ENCODE measurements around the gene NSDHL.
"Not testable (repeated sequence)": the region's sequence is repeated elsewhere in the genome, so short reads cannot be mapped to it uniquely, and the experiment has no call there.

Gene NSDHL

DNA sequence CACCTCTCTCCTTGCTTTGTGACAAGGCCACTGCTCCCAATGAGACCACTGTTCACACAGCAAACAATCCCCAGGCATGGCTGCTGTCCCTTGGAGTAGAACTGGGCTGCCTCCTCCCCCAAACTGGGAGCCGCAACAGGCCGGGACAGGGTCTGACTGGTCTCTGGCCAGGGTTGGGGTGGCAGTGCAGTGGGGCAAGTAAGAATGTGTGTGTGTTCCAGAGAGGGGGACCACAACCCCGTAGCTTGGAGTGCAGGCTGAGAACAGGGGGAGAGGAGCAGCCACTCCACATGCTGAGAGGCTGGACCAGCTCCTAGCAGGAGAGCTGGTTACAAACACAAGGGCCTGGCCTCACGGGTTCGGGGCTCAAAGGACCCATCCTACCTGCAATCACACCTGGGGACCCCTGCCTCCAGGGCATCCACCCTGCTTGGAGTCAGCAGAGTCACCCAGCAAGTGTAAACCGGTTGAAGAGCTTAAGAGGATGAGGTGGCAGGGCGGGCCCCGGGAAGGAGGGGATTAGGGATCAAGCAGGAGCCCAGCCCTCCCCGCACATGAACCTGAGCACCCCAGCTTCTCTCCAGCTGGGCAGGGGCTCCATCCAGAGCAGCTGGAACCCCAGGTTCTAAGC lies 63.2 kb downstream of the NSDHL start:
- no peak for DNase-seq (ENCODE audit: low read depth)

DNA sequence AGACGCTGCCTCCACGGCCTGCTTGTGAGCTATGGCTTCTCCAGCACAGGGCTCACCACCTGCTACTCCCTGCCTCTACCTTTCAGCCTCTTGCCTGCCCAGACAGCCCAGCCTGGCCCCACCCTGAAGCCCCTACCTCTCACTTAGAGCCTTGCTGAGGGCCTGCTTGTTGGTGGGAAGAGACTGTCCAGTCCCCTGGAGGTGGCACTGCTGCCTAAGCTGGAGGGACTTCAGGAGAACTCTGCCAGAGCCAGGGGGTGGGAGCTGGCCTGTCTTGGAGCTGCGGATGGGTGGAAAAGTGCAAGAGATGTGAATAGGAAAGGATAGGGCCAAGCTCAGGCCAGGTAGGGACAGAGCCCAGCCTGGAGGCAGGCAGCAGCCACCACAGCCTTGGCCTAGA lies 64.3 kb downstream of the NSDHL start:
- no peak for DNase-seq (ENCODE audit: low read depth)

DNA sequence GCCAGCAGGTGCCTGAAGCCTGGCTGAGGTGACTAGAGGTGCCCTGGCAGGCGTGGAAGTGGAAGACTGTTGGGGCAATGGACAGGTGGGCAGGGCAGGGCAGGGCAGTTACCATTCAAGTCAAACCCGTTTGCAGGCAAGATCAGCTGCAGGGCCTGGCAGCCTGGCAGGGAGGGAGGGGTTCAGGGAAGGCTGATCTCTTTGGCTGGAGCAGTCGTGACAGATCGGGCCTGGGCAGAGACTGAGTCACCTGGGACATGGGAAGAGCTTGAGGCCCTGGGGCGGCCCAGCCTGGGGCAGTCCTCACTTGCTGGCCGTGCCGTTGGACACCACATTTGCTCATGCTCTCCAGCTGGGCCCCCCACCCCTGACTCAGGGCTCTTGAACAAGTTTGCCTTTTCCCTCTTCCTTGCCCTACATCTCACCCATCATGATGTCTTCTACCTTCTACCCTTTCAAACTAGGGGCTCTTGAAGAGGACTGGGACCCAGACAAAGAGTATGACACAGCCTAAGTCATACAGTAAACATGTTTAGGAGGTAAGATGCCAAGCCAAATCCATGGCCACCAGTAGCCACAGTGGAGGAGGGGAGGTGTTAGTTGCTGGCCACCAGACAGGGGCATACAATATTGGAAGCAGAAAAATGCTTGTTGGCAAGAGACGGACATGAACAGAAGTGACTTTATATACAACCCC lies 65.0 kb downstream of the NSDHL start:
- DNase-seq (ENCODE audit: low read depth) = no peak

DNA sequence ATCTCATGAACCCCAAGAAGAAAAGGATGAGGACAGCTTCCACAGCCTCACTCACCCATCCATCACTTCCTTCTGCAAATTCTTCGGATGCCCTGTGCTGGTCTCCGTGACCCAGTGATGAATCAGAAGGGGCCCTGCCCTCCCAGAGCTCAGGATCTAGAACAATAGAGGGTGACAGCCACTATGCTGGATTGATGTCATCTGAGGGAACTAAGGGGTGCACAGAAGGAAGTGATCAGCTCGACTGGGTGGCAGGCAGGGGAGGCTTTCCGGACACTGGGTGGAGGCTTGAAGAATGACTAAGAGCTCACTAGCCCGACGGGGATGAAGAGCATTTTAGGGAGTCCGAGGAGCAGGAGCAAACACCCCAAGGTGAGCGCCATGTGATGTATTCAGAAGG lies 65.6 kb downstream of the NSDHL start:
- peak; percentile 55 for DNase-seq (ENCODE audit: low read depth)

DNA sequence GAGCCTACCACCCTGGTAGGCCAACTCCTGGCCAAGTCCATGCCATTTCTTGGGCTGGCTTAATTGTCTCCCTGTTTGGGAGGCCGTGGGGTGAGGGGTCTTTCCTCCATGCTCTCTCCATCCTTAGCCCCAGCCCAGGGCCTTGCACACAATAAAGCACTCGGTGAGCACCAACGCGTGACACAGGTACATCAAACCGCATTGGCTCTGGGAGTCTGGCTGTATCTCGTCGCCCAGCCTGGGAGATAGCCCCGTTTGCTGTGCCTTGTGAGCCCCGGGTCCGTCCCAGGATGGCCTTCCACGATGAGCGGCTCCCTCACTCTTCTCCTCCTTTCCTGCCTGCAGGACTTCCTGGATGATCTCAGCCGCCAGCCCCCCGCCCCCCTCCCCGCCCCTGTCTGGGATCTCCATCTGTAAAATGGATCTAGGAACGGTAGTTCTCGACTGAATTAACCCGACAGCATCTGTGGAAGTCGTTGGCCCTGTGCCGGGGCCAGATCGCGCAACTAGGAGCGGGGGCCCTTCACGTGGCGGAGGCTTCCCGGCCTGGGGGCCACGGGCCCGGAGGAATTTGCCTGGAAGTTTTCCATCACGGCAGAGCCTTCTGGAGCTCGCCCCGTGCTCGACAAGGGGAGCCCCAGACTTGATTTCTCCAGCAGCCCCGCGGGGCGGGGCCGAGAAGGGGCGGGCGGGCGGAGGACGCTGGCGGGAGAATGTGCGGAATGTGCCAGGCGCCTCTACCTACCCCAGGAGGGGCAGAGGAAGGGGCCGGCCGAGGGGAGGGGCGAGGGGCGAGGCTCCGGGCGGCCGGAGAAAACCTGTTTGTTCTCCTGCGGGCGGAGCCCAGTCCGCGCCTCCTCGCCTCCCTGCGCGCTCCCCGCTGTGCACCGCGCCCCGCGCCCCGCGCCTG lies 66.6 kb downstream of the NSDHL start, which contains the start of gene ZNF185:
Gene ZNF185 (plus strand): TSS at position 846 of the 910 bp plus-strand sequence. CDS start 16,423 bp downstream, outside the sequence.
- peak; percentile 45 for DNase-seq (ENCODE audit: low read depth)

DNA sequence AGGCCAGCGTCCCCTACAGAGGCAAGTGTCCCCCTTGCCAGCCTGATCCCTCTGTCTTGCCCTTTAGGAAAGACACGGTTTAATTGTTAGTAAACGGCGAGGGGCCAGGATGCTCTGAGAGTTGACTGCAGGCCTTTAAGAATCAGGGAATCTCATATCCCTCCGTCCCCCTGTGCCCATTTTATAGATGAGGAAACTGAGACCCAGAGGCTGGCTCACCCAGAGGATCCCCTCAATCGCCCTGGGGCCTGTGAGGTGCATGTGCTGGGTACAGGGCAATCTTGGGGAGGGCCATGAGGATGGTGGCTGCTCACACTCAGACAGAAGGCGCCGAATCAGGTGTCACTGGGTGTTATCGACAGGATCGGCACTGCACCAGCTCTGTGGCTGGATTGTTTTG lies 67.6 kb downstream of the NSDHL start:
- DNase-seq (ENCODE audit: low read depth) = no peak

DNA sequence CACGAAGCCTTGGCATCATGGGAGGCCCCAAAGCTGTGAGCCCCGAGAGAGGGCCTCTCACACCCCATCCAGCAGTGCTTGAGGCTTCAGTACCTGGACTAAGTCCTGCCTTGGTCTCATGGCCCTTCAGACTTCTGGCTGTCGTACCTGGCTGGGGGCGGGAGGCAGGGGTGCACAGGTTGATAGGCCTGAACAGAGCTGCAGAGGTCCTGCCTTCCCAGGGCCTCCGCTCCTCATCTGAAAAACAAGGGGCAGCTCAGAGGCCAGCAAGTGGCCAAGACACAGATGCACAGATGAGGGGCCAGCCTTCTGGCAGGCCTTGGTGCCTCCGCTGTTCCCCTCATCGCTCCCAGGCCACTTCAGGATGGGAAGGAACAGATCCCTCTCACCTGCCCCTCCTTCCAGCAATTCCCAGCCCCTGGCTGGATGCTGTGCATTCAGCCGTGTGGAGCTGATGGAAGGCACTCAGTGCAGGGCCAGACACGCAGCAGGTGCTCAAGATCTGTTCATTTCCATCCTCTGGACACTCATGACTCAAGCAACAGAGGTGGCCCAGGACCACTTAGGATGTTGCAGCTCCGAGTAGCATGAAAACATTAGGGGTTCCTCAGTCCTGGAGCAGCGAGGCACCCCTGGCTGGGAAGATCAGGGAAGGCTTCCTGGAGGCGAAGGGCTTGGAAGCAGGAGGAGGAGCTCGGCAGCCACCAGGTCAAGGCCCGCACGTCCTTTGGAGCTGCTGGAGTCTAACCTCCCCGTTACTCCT lies 68.4 kb downstream of the NSDHL start:
- DNase-seq (ENCODE audit: low read depth) = no peak

DNA sequence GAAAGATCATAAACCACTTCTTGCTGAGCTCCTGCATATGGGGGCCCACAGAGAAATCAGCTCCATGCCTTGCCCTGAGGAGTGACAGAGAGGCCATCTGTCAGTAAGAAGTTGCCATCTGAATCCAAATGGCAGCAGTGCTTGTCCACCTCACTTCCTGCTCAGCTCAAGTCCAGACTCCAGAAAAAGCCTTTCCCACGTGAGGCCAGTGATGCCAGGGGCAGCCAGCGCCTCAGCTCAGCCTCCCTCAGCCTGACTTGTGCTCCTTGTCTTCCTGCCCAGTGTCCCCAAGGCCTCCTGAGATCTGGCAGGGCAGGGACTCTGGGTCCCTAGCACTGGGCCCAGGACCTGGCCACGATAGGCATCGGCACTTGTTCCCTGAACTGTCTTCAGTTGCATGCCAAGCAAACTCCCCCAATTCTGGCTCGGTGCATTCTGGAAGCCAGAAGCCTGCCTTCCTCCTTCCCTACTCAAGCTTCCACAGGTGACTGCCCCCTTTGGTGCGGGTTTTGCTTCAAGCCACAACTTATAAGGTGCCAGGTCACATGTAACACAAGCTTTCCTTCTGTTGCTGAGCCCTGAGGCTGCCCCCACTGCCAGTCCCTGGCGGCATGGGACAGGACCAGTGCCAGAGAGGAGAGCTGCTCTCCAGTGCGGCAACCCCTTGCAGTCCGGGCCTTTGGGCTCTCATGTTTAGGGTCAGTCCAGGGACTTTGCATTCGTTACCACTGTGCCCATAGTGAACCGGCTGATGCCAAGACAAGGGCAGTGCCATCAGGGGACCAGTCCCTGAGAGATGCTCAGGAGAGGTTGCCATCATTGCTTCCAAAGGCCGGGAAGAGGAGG lies 69.2 kb downstream of the NSDHL start:
- no peak for DNase-seq (ENCODE audit: low read depth)

DNA sequence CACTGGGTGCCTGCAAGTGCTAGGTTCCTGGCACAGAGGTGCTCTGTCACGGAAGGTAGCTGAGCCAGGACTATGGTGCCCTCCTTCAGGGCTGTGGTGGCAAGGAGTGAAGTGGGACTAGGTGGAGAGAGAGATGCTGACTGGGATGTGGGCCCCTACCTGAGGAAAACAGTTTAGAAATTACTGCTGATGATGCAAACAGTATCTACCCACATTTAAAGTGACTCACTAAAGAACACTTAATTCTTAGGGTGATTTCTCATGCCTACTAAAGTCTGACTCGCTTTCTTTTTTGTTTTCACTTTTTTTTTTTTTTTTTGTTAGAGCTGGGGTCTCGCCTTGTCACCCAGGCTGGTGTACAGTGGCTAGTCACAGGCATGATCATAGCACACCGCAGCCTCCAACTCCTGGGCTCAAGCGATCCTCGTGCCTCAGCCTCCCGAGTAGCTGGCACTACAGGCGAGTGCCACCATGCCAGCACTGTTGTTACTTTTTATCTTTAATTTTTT lies 70.1 kb downstream of the NSDHL start:
- no peak for DNase-seq (ENCODE audit: low read depth)

DNA sequence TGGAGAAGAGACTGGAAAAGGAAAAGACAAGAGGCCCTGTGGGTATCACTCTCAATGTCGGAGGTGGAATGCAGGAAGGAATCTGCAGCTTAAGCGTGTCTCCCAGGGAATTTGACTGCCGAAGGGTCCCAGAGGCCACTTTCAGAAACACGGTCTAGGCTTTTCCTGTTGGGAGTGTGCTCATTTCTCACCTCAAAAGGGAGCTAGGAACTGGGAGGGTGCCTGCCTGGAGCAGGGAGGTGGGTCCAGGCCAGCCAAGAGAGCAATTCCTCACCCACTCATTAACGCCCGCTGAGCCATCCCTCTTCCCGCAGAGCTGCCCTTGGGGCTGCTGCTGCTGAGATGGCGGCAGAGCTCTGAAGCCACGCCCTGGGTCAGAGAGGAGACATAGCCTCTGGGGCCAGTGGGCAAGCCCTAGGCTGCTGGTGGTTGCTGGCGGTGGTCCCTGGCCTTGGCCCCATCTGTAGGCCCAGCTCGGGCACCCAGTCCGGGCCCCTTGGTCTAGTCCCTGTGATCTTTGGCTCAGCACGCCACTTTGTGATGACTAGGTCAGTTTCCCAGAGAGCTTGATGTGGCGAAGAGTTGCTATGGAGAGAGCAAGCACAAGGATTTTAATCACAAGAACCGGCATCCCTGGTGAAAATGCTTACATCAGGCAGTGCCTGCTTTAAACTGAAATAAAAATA lies 71.1 kb downstream of the NSDHL start:
- DNase-seq (ENCODE audit: low read depth) = no peak

DNA sequence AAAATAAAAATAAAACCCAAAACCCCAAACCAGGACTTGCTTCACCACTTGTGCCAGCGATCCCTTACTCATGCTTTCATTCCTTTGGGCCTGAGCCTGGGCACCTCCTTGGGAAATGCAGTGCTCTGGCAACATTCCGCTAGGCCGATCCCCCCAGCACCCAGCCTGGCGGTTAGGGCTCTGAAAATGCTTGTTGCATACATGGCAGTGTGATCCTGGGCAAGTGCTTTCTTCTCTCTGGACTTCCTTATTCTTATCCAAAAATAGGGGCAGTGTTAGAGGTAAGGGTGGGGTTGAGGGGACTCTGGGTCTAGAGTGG lies 71.6 kb downstream of the NSDHL start:
- DNase-seq (ENCODE audit: low read depth) = no peak

DNA sequence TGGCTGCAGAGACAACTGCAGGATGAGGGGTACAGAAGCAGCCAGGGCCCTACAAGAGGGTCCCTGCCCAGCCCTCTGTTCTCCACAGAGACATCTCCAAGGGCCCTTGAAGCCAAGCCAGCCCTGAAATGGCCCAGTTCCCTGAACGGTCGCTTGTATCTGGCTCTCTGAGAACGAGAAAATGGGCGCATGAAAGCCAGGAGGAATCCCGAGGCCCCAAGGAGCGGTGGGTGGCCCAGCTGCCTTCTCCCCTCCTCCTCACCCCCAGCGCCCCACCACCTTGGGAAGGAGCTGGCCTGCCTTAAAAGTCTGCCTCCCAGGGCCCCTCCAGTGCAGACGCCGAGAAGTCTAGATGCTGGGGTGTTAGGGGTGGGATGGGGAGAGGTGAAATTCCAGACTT lies 72.7 kb downstream of the NSDHL start:
- DNase-seq (ENCODE audit: low read depth) = no peak

DNA sequence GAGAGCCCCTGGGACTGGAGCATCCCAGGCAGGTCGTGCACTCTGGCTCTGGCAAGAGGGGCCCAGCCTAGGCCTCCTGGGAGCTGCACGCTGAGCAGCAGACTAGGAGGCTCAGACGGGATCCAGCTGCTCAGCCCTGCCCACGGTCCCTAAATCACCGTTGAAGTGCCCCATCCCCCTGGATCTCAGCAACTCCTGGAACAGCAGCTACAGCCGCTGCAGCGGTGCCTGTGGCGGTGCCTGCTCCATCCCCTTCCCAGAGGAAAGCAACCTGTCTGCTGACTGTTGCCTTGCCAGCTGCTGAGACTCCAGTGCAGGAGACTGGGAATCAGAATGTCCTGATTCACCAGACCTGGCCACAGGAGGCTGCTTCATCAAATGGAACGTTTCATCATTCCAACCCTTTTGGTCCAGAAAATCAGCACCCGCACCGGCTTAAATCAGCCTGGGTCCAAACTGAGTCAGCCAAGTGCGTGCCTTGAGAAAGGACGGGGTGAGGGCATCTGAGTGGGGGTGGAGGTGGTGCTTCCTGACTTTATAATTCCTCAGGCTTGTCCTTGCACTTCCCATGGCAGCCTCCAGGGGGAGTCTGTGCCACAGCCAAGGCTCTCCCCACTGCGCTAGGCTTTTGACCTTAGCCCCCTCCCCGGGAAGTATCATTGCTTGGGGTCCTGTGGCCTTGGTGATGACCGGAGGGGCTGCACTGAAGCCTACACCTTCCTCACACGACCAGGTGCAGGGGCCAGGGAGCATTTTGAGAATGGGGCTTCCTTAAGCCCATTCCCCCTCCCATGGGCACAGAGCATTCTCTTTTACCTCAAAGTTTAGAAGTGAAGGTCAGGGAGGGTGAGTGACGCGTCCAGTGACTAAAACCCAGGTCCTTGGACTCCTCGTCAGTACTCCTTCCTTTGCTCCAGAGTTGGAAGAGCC lies 73.6 kb downstream of the NSDHL start:
- DNase-seq (ENCODE audit: low read depth) = peak; percentile 70

DNA sequence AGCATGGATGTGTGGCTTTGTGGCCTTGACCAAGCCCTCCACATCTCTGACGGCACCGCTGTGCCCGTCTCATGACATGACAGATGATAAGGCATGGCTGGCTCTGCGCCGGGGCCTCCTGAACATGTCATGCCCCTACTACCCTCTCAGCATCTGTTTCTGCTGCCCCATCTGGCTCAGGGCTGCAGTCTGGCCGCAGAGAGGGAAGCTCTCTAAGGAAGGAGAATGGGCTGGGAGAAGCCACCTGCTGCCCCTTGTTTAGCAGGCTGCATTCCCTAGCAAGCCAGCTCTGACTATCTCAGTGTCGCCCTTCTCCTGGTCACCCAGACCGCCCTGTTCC lies 74.2 kb downstream of the NSDHL start:
- no peak for DNase-seq (ENCODE audit: low read depth)

DNA sequence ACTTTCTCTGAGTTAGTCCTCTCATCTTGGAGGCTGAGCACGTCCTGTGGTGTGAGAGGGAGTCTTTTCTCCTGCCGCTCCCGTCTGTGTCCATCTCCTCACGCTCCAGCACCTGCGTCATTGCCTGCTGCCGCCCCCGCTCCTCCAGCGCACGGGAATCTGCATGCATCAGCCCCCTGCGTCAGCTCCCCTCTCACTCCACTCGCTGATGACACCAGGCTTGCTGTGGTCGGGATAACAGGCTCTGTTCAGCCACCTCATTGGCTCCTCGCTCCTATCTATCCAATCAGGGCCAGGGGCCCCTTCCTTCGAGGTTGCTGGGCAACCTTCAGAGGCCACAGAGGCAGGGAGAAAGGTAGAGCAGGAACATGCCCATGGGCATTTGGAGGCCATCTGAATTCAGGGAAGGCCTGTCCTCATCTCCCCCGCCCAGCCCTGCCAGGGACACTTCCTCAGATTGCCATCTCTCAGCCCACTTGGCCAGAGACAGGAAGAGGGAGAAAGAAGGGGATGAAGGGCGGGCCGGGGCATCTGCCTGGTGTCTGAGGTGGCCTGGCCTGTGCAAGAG lies 76.3 kb downstream of the NSDHL start:
- no peak for DNase-seq (ENCODE audit: low read depth)

DNA sequence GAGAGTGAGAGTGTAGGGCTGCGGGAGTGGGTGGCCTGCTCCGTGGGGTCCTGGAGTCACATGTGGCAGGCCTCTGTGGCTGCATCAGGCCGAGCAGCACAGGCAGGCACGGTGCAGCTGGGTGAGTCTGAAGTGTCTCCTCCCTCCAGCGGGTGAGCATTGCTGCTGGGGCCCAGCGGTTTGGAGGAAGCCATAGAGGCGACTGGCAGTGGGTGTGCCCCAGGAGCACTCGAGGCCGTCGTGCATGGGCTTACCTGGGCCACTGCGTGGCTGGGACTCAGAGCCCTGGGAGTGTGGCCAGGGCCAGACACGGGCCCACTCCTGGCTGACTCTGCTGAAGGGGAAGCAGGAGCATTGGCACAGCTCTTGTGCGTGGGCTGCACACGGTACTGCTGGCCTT lies 77.6 kb downstream of the NSDHL start:
- DNase-seq (ENCODE audit: low read depth) = no peak

DNA sequence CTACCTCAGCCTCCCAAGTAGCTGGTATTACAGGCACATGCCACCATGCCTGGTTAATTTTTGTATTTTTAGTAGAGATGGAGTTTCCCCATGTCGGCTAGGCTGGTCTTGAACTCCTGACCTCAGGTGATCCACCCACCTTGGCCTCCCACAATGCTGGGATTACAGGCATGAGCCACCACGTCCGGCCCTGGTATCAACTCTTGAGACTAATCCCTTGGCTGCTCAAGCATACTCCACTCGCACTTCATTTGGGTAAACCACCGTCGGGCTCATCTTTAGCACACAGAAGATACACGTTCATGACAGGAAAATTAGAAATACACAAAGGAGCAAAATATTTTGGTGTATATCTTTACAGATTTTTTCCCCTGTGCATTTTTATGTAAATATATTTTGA lies 79.2 kb downstream of the NSDHL start:
- not testable (repeated sequence) for DNase-seq (ENCODE audit: low read depth)

DNA sequence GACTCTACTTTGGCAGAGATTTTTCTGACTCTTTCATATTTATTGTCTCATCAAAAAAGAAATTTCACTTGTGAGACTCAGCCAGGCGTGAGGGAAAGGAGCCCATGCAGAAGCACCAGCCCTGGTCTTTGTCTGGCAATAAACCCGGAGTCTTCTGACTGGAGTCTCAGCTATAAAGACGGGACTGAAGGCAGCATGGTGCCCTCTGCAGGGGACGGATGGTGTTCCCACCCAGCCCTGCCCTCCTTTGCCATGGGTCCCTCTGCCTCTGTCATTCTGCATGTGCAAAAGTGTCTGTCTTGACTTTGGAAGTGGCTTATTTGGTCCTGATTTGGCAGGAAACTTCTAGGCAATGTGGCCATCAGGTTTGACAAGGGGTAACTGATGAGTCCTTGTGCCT lies 81.2 kb downstream of the NSDHL start:
- no peak for DNase-seq (ENCODE audit: low read depth)

DNA sequence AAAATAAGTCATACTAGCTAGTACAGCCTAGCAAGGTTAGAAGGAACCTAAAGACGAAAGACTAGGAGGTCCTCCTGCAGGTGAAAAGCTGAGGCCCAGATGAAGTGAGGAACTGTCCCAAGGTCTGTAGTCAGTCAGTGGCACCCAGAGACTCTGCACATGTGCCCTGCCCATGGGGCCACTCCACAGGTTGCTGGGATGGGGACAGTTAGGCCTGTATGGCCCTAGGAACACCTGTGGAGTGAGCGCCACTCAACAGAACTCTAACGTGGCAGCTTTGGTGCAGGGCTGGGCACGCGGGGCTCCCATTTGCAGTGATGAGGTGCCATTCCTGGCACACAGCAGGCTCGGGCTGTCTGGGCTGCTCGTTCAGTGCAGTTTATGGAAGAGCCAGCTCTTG lies 81.8 kb downstream of the NSDHL start:
- DNase-seq (ENCODE audit: low read depth) = no peak
